Left lung (tissue), 10 donors: ENCODE data around the gene CLDN11. TPM values are rescaled to one million over a fixed set of nuclear protein-coding genes. Genes with fewer than 3 reads are reported as not detected.

Experiments
- ATAC-seq: fragments of 200-7000 bp; cut with Tn5 transposase; one replicate; pipeline ENCODE4 v1.9.1; 2020; ENCODE audit warnings: moderate library complexity
- DNase-seq, 4 donors: peaks; one replicate each; pipeline ENCODE4 v3.0.0-alpha.2; 2013 to 2020
- H3K27ac ChIP-seq, 2 donors: fragments of 200-600 bp; sonication (generic) in 1 of 2; one replicate each; pipeline versions ENCODE4 v1.5.0 to v1.8.0; 2020 to 2021
- H3K27me3 ChIP-seq, 2 donors: fragments of 200-600 bp; sonication (generic) in 1 of 2; one replicate each; pipeline versions ENCODE4 v1.5.0 to v1.8.0; 2020 to 2021
- H3K36me3 ChIP-seq, 2 donors: fragments of 200-600 bp; sonication (generic) in 1 of 2; one replicate each; pipeline versions ENCODE4 v1.5.0 to v1.8.0; 2020 to 2021
- H3K4me1 ChIP-seq, 2 donors: fragments of 200-600 bp; one replicate each; pipeline ENCODE4 v1.8.0; 2021
- H3K4me3 ChIP-seq, 2 donors: fragments of 200-600 bp; sonication (generic) in 1 of 2; one replicate each; pipeline versions ENCODE4 v1.5.0 to v1.8.0; 2020 to 2021; ENCODE audit warnings: mild to moderate bottlenecking in 1 of 2
- H3K9me3 ChIP-seq, 2 donors: fragments of 200-600 bp; sonication (generic) in 1 of 2; one replicate each; pipeline versions ENCODE4 v1.5.0 to v1.8.0; 2020 to 2021
- CTCF ChIP-seq, 2 donors: fragments of 200-600 bp; sonication (generic) in 1 of 2; IDR thresholded peaks; one replicate each; pipeline versions ENCODE4 v1.5.0 to v1.8.0; 2021; ENCODE audit warnings: antibody characterized with exemption in 2 of 2
- intact Hi-C, 2 donors: fragments of 100-400 bp; cut with DNase I; formaldehyde crosslinking; loops; one replicate each; pipeline versions ENCODE4 v1.11.2 to v1.14.2; 2022
- polyA plus RNA-seq, 6 donors: library from polyadenylated mRNA; unstranded; fragments of 120-200 nt; gene quantifications; one replicate each; pipeline ENCODE4 v1.2.1, GENCODE V29; 2013; ENCODE audit not compliant: insufficient read length in 6 of 6
- total RNA-seq, 2 donors: library from RNA; stranded (reverse); fragmentation: NEBNext Ultra II Directional; extraction: Animal tissue kit (Norgen Biotek cat#: 25700); gene quantifications; one replicate each; pipeline ENCODE4 v1.2.1, GENCODE V29; 2021
- donor health status: DM: no; HTN: yes; CAD: no.
- donor health status: DM: no; HTN: no; CAD: no.

The CLDN11 gene
- total and polyA plus RNA-seq, 8 donors = 5.6 to 12.4 (median 8.9) TPM

GRCh38 chr3:170450039-170450438, 31.4 kb downstream of the CLDN11 start:
- ATAC-seq = no peak
- H3K27me3 ChIP-seq = no peaks in the 10 kb centered on the region
- DNase-seq = no peak
- no peak for TF ChIP-seq CTCF (IDR thresholded peaks at IDR 0.05)
- no peak overlapping the region for H3K27ac ChIP-seq
- H3K4me1 ChIP-seq = no peaks in the 10 kb centered on the region
- H3K4me3 ChIP-seq = no peak overlapping the region
- intact Hi-C loops = no loop called here
- no peaks in the 10 kb centered on the region for H3K9me3 ChIP-seq
- H3K36me3 ChIP-seq = no peaks in the 10 kb centered on the region

DNA sequence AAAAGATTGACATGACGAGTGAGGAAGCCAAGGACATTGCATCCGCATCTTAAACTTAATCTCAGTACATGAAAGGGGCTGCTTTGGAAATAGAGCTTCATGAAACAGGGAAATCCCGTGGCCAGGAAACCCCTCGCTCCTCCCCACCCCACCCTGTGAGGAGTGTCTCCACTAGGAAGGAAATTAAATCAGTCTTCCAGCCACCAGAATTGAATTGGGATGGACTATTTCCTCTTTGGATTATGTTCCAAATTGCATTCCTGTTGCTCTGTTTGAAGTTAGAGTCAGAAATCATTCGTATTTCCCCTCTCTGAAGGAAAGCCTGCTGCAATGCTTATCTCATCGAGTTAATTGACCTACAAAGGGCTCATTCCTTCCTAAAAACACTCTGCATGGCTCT, 35.8 kb downstream of the CLDN11 start:
- Histone ChIP-seq H3K4me3 (no peak overlapping the region), H3K4me1 (no peaks in the 10 kb centered on the region), H3K36me3 (no peaks in the 10 kb centered on the region), H3K27ac (no peak overlapping the region), H3K9me3 (no peaks in the 10 kb centered on the region), H3K27me3 (no peaks in the 10 kb centered on the region)
- TF ChIP-seq CTCF (IDR thresholded peaks at IDR 0.05) = no peak
- intact Hi-C loops = no loop called here
- ATAC-seq = no peak
- no peak for DNase-seq

- no peak for TF ChIP-seq CTCF (IDR thresholded peaks at IDR 0.05)
- no peaks in the 10 kb centered on the region for H3K4me1 ChIP-seq
- DNase-seq (no peak), ATAC-seq (no peak)
- intact Hi-C loops = no loop called here
- no peaks in the 10 kb centered on the region for H3K9me3 ChIP-seq
- H3K27ac ChIP-seq = no peak overlapping the region
- H3K27me3 ChIP-seq = no peaks in the 10 kb centered on the region
- H3K36me3 ChIP-seq = no peaks in the 10 kb centered on the region
- H3K4me3 ChIP-seq = no peak overlapping the region
Observed at GRCh38 chr3:170458285-170458684, 39.6 kb downstream of the CLDN11 start.

DNA sequence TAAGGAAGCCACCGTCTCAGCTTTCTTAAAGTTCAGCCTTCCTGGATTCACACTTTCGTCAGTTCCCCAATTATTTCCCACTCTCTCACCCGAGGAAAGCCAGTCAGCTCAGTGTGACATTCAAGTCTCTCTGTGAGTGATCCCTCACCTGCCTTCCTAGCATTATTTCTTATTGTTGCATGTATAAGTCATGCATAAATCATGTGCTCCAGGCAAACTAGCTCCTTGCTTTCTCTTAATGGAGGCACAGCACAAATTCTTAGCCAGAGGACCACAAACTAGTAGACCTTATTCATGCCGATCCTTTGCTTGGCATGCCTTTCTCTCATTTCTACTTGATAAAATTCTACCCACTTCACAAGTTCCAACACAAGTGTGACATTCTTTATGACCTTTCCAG, 44.3 kb downstream of the CLDN11 start:
- TF ChIP-seq CTCF (IDR thresholded peaks at IDR 0.05) = no peak
- intact Hi-C loops = no loop called here

DNA sequence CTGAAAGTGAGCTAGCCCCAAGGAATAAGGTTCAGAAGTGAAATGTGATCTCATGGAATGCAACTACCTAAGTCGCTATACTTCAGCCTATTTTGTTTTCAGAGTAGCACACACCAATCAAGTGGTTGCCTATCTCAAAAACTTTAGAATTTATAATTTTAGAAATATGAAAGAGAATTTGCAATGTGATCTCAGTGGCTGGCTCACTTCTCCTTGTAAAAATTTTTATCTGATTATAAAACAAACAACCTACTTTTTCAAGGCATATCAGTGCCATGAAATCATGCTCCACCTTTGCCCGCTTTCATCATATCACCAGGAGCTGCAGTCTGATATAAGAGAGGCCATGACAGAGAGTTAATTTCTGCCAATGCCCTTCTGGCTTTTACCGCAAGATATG, 47.3 kb downstream of the CLDN11 start:
- H3K27me3 ChIP-seq = no peaks in the 10 kb centered on the region
- no peak for TF ChIP-seq CTCF (IDR thresholded peaks at IDR 0.05)
- no peak for DNase-seq
- intact Hi-C loops = no loop called here
- no peaks in the 10 kb centered on the region for H3K4me1 ChIP-seq
- H3K4me3 ChIP-seq = no peak overlapping the region
- ATAC-seq = no peak
- no peak overlapping the region for H3K27ac ChIP-seq
- no peaks in the 10 kb centered on the region for H3K9me3 ChIP-seq
- no peaks in the 10 kb centered on the region for H3K36me3 ChIP-seq

More for the DNA sequence above, 44.3 kb downstream of the CLDN11 start:
- H3K36me3 ChIP-seq = no peaks in the 10 kb centered on the region
- DNase-seq (no peak), ATAC-seq (no peak)
- H3K4me3 ChIP-seq = no peak overlapping the region
- no peaks in the 10 kb centered on the region for H3K4me1 ChIP-seq
- H3K27me3 ChIP-seq = no peaks in the 10 kb centered on the region
- H3K27ac ChIP-seq = no peak overlapping the region
- H3K9me3 ChIP-seq = no peaks in the 10 kb centered on the region
